Cardiac fibroblast (primary cell): Measurements from ENCODE around the gene TBX3.
A peak's percentile ranks its signal among the peaks of the same experiment; 100 is the strongest.

Source experiments
- DNase-seq, 2 donors: peaks; one replicate each; pipeline versions ENCODE4 v3.0.0 to v3.0.0-alpha.2; 2010; ENCODE audit warnings: low read depth in 2 of 2
- H3K4me3 ChIP-seq, 2 donors: replicated peaks in 1 of 2; 1 replicate in 1 of 2; 2 replicates in 1 of 2; pipeline ENCODE4 v1.5.1; 2011; ENCODE audit warnings: low read depth in 2 of 2, low read length in 2 of 2, mild to moderate bottlenecking in 2 of 2, moderate library complexity in 1 of 2
- CTCF ChIP-seq: IDR thresholded peaks from one replicate; pipeline ENCODE4 v1.5.1; 2011; ENCODE audit warnings: low read depth, mild to moderate bottlenecking, low read length, inconsistent platforms

Gene TBX3

GRCh38 chr12:114655934-114656749 is 27.8 kb downstream of the TBX3 start:
- peak; percentile 79 to 90 for DNase-seq
- TF ChIP-seq CTCF = no peak
- H3K4me3 ChIP-seq = no peak overlapping the region

- H3K4me3 ChIP-seq = no peak overlapping the region
- TF ChIP-seq CTCF = no peak
- DNase-seq = no peak
Measured at GRCh38 chr12:114649585-114649984, 34.4 kb downstream of the TBX3 start.

GRCh38 chr12:114648711-114649110 is 35.3 kb downstream of the TBX3 start:
- no peak overlapping the region for H3K4me3 ChIP-seq
- TF ChIP-seq CTCF = no peak
- DNase-seq = no peak

- TF ChIP-seq CTCF = no peak
- H3K4me3 ChIP-seq = no peak overlapping the region
- no peak for DNase-seq
Measured at GRCh38 chr12:114638790-114639435, 45.1 kb downstream of the TBX3 start.

- H3K4me3 ChIP-seq = no peak overlapping the region
- peak; percentile 44 for TF ChIP-seq CTCF
- DNase-seq = peak; percentile 25 to 26
Measured at GRCh38 chr12:114636723-114637480, 47.1 kb downstream of the TBX3 start.

- no peak for DNase-seq
- TF ChIP-seq CTCF = no peak
Measured at GRCh38 chr12:114631242-114631641, 52.7 kb downstream of the TBX3 start.

More at GRCh38 chr12:114631242-114631641, 52.7 kb downstream of the TBX3 start:
- no peak overlapping the region for H3K4me3 ChIP-seq
